Lung (tissue), 12 donors: ENCODE data around the gene ZNF678. TPM values are rescaled to one million over a fixed set of nuclear protein-coding genes. Genes with fewer than 3 reads are reported as not detected.

Experiments used
- ATAC-seq: fragments of 200-7000 bp; cut with Tn5 transposase; one replicate; pipeline ENCODE4 v1.9.1; 2020; ENCODE audit warnings: moderate number of reproducible peaks; ENCODE audit not compliant: insufficient read depth, low FRiP score
- DNase-seq, 3 donors: peaks; one replicate each; pipeline ENCODE4 v3.0.0-alpha.2; 2013 to 2017
- H3K27ac ChIP-seq, 2 donors: one replicate each; pipeline ENCODE4 v1.5.1; 2013; ENCODE audit warnings: mild to moderate bottlenecking in 2 of 2, moderate library complexity in 2 of 2, control low read depth in 1 of 2, inconsistent platforms in 1 of 2, low read depth in 1 of 2, low read length in 1 of 2
- H3K27me3 ChIP-seq, 3 donors: one replicate each; pipeline ENCODE4 v1.5.1; 2013; ENCODE audit warnings: low read length in 2 of 3; ENCODE audit not compliant: control insufficient read depth in 3 of 3, insufficient read depth in 3 of 3
- H3K36me3 ChIP-seq, 4 donors: one replicate each; pipeline ENCODE4 v1.5.1; 2013; ENCODE audit warnings: low read length in 4 of 4, mild to moderate bottlenecking in 1 of 4, moderate library complexity in 1 of 4; ENCODE audit not compliant: control insufficient read depth in 4 of 4, insufficient read depth in 4 of 4
- H3K4me1 ChIP-seq, 5 donors: one replicate each; pipeline ENCODE4 v1.5.1; 2013; ENCODE audit warnings: low read length in 5 of 5, mild to moderate bottlenecking in 2 of 5, moderate library complexity in 1 of 5; ENCODE audit not compliant: control insufficient read depth in 5 of 5, insufficient read depth in 5 of 5
- H3K4me3 ChIP-seq: one replicate; pipeline ENCODE4 v1.5.1; 2013; ENCODE audit warnings: mild to moderate bottlenecking, control low read depth, moderate library complexity
- H3K9ac ChIP-seq, 2 donors: one replicate each; pipeline ENCODE4 v1.5.1; 2013; ENCODE audit warnings: low read length in 2 of 2, control low read depth in 1 of 2; ENCODE audit not compliant: insufficient read depth in 1 of 2
- H3K9me3 ChIP-seq, 4 donors: one replicate each; pipeline ENCODE4 v1.5.1; 2013; ENCODE audit warnings: low read length in 3 of 4, mild to moderate bottlenecking in 1 of 4, moderate library complexity in 1 of 4; ENCODE audit not compliant: control insufficient read depth in 4 of 4, insufficient read depth in 3 of 4
- WGBS, 2 donors: extraction: QIAGEN DNeasy Blood & Tissue Kit; methylation state at CpG; one replicate each; pipeline ENCODE4 v1.1.7; 2013; 5-methylcytosine and 5-hydroxymethylcytosine counted together
- polyA plus RNA-seq, 2 donors: library from polyadenylated mRNA; stranded (reverse); fragments of 200-250 nt; gene quantifications; one replicate each; pipeline ENCODE4 v1.2.1, GENCODE V29; 2013
- total RNA-seq, 2 donors: library from RNA; depleted of rRNA in 1 of 2; stranded (reverse); fragments of >200 nt in 1 of 2; gene quantifications; one replicate each; pipeline ENCODE4 v1.2.1, GENCODE V29; 2014 to 2021
- TF ChIP-seq, protein P1 (sequence below): IDR thresholded peaks from 2 replicates; pipeline ENCODE4 v1.5.1; 2012; ENCODE audit warnings: mild to moderate bottlenecking; ENCODE audit errors: control extremely low read depth, extremely low read depth
- donor health status: control.
- donor health status: control.
- donor health status: Bipolar disorder and iron deficiency.
- donor health status: healthy.
- donor health status: DM: yes; HTN: yes; CAD: no.

The ZNF678 gene
- total and polyA plus RNA-seq, 4 donors: 1.8 to 50.7 (median 4.7) TPM

DNA sequence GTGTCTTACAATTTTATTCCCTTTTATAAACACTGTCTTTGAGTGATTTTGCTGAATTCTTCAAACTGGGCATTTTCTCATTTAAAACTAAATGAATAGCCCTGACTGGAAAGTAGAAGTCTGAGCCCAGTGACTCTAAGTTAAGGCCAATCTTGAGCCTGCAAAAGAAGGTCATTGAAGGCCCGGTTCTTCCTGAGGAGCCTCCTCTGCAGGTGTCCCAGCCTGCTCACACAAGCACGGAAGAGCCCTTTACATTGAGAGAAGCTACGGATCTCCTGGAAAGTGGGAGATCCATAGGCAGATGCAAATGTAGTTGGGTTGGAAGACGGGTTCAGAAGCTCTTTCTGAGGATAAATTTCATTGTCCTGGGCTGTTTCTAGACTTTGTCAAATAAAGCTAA, 3.9 kb downstream of the ZNF678 start:
- H3K9ac ChIP-seq: no peak overlapping the region
- peaks cover 0 to under 1% (median 0%) of the 10 kb centered on the region in 4 donors for H3K36me3 ChIP-seq
- no peak overlapping the region for H3K4me3 ChIP-seq
- H3K27me3 ChIP-seq: no peaks in the 10 kb centered on the region
- no peak overlapping the region for H3K27ac ChIP-seq
- peaks cover 0 to 9% (median 2%) of the 10 kb centered on the region in 5 donors for H3K4me1 ChIP-seq
- TF ChIP-seq, protein P1, sequence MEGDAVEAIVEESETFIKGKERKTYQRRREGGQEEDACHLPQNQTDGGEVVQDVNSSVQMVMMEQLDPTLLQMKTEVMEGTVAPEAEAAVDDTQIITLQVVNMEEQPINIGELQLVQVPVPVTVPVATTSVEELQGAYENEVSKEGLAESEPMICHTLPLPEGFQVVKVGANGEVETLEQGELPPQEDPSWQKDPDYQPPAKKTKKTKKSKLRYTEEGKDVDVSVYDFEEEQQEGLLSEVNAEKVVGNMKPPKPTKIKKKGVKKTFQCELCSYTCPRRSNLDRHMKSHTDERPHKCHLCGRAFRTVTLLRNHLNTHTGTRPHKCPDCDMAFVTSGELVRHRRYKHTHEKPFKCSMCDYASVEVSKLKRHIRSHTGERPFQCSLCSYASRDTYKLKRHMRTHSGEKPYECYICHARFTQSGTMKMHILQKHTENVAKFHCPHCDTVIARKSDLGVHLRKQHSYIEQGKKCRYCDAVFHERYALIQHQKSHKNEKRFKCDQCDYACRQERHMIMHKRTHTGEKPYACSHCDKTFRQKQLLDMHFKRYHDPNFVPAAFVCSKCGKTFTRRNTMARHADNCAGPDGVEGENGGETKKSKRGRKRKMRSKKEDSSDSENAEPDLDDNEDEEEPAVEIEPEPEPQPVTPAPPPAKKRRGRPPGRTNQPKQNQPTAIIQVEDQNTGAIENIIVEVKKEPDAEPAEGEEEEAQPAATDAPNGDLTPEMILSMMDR: no peak
- H3K9me3 ChIP-seq: peaks cover 0 to 7% (median 0%) of the 10 kb centered on the region in 4 donors
- DNase-seq (no peak), ATAC-seq (no peak)
- WGBS, 2 donors: 85 to 88% methylated on average over 4 of the region's 4 CpGs

DNA sequence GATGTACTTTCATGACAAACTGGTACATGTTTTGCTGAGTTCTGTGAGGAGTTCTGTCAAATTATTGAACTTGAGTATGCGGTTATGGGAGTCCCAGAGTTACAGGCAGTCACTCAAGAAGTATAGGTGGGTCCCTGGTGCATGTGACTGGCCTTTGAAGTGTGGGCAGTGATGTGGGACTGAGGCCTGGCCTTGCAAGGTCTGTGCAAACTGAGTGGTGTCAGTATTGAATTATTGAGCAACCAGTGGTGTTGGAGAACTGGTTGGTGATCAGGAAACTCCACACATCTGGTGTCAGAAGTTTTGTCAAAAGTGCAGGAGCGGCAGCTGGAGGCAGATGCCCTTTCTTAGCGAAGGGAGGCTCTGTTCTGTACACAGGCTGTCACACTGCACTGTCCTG, 5.2 kb downstream of the ZNF678 start:
- Histone ChIP-seq H3K36me3 (peaks cover 0 to 8% (median under 1%) of the 10 kb centered on the region in 4 donors), H3K27ac (no peak overlapping the region), H3K4me3 (no peak overlapping the region), H3K4me1 (peaks cover 0 to 9% (median 4%) of the 10 kb centered on the region in 5 donors), H3K9me3 (peaks cover 0 to 13% (median 0%) of the 10 kb centered on the region in 4 donors), H3K27me3 (no peaks in the 10 kb centered on the region), H3K9ac (no peak overlapping the region)
- no peak for ATAC-seq
- TF ChIP-seq, protein P1: no peak
- DNase-seq: no peak
- WGBS, 2 donors: 97 to 99% methylated on average over 3 of the region's 3 CpGs

DNA sequence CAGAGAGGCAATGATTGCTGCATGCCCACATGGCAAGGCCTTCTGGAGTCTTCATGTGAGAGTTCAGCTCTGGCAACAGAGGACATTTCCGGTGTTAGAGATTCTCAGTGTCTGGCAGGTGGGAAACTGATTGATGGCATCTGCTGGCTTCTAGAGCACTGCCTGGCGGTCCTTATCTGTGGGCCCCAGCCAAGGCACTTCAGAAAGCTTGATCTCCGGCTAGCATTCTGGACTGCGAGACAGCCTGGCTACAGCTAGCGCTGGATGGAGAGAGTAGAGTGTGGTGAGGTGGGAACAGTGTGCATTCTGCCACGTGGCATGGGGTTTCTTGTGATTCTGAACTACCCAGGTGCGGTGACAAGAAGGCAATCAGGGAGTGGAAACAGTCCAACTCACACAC, 9.4 kb downstream of the ZNF678 start:
- Histone ChIP-seq H3K27me3 (no peaks in the 10 kb centered on the region), H3K27ac (no peak overlapping the region), H3K4me3 (no peak overlapping the region), H3K4me1 (peaks cover 0 to 5% (median 0%) of the 10 kb centered on the region in 5 donors), H3K9ac (no peak overlapping the region), H3K36me3 (peaks cover 0 to 8% (median under 1%) of the 10 kb centered on the region in 4 donors), H3K9me3 (peaks cover 0 to 13% (median 4%) of the 10 kb centered on the region in 4 donors)
- DNase-seq (no peak), ATAC-seq (no peak)
- TF ChIP-seq, protein P1: no peak
- 84 to 85% methylated on average over 7 of the region's 7 CpGs for WGBS, 2 donors

DNA sequence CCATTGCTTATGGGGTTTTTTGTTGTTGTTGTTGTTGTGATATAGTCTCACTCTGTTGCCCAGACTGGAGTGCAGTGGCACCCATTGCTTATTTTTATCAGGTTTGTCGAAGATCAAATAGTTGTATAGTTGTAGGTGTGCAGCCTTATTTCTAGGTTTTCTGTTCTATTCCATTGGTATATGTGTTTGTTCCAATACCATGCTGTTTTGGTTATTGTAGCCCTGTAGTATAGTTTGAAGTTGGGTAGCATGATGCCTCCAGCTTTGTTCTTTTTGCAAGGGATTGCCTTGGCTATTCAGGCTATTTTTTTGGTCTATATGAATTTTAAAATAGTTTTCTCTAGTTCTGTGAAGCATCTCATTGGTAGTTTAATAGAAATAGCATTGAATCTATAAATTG, 11.6 kb downstream of the ZNF678 start:
- no peak overlapping the region for H3K27ac ChIP-seq
- H3K4me1 ChIP-seq: peaks cover 0 to 5% (median 0%) of the 10 kb centered on the region in 5 donors
- peaks cover 0 to 8% (median under 1%) of the 10 kb centered on the region in 4 donors for H3K36me3 ChIP-seq
- no peak overlapping the region for H3K9ac ChIP-seq
- DNase-seq (no peak), ATAC-seq (no peak)
- H3K9me3 ChIP-seq: peaks cover 0 to 17% (median 8%) of the 10 kb centered on the region in 4 donors
- no peak overlapping the region for H3K4me3 ChIP-seq
- TF ChIP-seq, protein P1: no peak
- WGBS, 2 donors: 98 to 100% methylated on average over 1 of the region's 1 CpG
- no peaks in the 10 kb centered on the region for H3K27me3 ChIP-seq
